Activated T-cell treated with anti-CD3 and anti-CD28 coated beads for 48 hours (primary cell): ENCODE results near the gene NRP2.

Experiments used
- DNase-seq: peaks from one replicate; pipeline ENCODE4 v3.0.0-alpha.2; 2020; ENCODE audit warnings: low read depth

NRP2 gene

DNA sequence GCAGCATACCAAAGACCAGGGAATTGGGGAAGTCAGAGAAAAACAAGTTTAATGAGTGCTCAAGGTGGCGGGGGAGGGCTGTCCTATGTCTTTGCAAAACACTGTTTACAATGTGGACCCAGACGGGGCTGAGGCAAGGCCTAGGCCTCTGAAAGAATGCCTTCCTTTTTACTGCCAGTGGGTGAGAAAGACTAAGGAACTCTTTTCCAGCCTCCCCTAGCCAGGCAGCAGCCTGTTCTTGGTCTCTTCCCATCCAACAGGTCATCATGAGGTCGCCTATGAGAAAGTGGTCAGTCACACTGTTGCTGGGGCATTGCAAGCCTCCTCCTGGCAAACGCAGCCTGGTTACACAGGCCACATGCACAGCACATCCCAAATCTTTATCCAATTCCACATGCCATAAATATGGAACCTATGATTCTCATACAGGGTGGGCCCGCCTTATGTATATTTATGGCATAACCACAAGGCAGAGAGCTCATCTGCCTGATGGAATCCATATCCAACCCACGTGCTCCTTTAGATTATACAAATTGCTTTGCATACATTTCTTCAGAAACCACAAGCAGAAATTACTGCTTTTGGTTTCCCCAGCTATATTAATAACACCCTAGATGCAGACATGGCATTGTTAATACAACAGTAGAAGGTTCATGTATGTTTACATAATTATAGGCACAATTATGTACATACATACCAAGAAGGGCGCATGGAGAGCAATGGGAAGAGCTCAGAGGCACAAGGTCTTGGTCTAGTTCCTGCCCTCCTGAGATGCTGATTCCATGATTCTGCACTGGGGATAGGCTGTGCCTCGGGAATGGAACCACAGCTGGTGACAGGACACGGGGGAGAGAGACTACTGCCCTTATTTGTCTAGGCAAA lies 48.6 kb downstream of the NRP2 start:
- no peak for DNase-seq

DNA sequence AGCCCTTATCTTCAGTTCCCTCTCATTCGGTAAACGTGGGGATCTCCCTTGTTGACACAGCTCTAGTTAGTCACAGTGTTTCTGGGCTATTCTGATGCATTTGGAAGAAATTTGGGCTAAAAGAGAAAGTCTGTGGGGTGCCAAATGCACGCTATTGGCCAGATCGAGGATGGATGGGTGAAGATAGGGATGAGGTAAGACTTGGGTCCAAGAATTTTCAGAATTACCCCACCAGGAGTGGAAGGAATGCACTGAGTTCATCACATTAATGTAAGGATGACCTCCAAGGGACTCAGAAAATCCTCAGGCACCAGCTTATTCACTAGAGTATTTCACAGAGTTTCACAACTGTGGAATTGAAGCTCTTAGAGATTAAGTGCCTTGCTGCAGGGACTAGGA lies 49.3 kb downstream of the NRP2 start:
- no peak for DNase-seq

DNA sequence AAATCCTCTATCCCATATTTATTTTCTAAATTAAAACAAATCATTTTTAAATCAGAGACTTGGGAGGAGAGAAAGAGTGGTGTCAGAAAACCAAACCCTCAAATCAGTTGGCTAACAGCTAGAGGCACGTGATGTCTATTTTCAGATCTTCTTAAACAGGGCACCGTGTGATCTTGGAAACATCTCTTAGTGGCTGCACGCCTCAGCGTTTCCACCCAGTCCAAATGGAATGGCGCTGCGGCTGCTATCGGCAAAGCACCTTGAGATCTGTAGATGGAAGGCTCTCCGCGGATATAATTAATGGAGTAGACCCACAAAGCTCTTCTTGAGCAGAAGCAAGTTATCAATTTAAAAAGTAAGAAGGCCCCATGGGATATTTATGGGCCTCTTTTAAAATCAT lies 50.0 kb downstream of the NRP2 start:
- DNase-seq, result no peak

DNA sequence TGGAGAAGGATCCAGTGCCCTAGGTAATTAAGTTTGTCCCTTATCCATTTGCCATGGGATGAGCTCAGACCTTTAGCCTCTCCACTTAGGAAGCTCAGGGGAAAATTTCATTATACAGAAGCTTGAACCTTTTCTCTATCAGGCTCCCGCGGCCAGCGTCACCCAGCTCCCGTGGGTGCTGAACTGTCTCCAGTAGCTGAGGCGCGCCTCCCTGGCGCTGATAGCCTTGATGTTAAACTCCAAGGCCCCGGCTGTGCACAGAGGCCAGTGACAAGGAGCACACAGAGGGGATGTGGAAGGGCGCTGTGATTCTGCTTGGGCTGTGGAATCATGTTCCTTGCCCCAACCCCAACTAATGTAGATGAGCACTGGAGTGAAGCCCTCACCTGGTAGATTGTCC lies 50.8 kb downstream of the NRP2 start:
- DNase-seq, result no peak

DNA sequence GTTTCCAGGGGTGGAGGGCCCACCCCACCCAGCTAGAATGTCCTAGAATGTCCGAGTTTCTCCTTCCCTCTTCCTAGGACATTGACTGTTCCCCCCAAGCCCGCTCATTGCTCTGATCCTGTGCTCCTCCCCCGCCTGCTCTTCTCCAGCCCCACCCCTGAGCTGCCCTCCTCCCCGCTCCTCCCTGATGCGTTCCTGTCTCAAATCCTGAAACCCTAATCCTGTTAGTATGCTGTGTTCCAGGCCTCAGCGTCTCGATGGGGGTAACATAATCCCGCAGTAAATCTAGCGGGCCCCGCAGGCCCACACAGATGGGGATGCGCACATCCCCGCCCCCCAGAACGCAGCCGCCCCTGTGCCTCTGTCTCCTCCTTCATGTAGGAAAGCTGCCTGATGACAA lies 51.3 kb downstream of the NRP2 start:
- no peak for DNase-seq

DNA sequence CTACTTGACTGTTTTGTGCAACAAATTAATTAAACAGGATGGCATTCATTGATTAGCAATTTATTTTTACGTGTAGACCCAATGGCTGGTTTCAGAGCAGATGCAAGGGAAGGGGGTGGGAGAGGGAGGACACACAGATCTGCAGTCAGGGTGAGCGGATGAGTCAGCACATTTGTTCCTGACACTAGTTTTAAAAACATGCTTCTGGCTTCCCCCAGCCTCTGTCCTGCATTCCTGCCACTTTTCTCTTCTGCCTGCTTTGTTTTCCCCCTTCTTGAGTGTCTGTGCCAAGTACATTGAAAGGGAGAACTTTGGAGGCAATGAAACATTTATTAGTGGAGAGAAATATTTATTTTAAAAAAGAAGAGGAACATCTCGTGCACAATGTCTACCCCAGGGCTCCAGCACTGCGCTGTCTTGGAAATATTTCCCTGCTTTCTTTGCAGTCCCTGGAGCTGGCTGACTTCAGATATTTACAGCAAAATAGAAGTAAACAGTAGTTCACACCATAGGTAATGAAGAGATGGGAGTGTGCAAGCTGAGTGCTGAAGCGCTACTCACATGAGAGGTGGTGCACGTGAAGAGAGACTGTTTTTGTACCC lies 52.2 kb downstream of the NRP2 start:
- no peak for DNase-seq

DNA sequence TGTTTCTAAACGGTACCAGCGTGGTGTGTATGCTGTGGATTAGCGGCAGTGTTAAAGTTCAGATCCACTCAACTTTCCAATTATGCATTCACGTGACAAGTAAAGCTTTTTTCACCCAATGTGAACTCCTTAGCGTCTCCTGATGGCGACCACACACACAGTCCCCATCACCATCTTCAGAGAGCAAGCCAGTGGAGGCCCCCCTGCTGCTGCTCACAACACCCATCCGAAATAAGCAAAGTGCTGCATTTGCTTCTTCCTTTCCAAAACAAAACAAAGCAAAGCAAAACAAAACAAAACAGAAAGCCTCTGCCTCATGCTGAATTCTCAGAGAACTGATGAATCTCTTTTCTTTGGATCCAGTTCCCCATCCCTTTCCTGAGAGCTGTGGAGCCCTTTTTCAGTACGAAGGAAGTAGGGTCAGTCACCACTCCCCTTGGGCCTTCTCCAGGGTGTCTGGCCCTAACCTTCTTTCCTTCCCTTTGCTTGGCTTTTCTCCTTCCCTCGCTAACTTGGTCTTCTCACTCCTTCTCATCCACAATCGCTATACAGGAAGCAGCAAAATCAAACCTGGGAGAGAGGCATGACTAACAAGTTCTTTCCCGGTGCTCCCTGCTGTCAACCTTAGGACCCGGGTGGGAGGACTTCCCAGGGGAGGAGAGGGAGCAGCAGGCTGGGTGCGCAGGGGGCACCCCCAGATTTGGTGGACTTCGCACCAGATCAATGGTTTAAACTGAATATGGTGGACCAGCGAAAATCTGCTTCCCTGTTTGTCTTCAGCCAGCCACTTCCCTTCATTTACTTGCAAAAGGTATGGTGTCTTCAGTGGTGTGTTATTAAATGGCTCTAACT lies 56.0 kb downstream of the NRP2 start:
- DNase-seq, result no peak

DNA sequence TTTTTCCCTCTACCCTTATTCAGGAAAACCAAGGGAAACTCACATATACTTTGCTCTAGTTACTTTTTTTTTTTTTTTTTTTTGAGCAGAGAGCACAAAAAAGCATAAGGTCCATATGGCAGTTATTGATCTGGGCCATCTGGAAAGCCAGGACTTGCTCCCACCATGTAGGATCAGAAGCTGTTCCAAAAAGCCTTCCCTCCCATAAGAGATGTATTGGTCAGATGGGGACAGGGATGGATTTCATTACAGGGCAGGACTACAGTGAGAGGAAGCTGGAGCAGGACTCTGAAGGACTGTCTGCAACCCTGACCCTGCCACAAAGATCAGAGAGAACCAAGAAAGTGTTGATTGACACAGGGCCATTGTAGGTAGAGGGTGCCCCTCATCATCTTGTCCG lies 57.3 kb downstream of the NRP2 start:
- DNase-seq, result no peak

DNA sequence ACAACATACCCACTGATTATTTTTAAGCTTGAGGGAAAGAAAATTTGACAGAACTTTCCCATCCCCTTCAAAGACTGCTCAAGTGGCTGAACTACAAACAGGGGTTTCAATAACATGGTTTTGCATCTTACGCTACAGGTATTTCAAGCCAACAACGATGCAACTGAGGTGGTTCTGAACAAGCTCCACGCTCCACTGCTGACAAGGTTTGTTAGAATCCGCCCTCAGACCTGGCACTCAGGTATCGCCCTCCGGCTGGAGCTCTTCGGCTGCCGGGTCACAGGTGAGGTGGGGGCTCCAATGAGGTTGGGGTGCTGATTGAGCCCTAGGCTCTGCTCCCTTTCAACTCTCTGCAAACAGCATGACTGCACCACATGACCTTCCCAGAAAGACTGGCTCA lies 58.1 kb downstream of the NRP2 start:
- DNase-seq, result no peak

DNA sequence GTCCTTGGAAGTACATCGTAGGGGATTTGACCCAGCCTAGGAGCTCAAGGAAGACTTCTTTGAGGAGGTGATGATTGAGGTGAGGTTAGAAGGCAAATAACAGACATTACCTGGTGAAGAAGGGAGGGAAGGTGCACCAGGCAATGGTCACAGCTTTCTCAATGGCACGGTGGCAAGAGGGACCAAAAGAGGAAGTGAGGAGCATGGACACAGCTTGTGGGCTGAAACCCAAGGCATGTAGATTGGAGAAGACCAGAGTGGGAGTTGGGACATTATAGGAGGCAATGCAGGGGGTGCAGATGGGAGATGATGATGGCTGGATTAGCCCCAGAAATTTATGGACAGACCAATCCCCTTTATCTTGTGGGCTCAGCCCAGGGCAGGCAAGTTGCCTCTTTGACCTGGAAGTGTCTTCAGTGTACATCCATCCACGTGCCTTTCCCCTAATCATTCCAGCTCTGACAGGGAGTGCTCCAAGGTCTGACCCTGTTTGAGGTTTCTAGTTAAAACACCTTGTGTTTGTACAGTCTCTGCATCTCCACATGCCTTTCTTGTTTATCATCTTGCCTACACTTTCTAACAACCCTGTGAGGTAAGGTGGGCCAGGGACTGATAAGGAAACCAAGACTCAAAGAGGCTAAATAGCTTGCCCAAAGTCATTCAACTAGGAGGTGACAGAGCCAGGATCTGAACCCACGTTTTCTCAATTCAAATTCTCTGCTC lies 59.1 kb downstream of the NRP2 start:
- no peak for DNase-seq

DNA sequence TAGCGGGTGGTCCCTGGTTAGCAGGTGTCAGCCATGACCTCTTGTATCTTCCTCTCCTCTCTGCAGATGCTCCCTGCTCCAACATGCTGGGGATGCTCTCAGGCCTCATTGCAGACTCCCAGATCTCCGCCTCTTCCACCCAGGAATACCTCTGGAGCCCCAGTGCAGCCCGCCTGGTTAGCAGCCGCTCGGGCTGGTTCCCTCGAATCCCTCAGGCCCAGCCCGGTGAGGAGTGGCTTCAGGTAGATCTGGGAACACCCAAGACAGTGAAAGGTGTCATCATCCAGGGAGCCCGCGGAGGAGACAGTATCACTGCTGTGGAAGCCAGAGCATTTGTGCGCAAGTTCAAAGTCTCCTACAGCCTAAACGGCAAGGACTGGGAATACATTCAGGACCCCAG lies 60.8 kb downstream of the NRP2 start:
- DNase-seq, result no peak

DNA sequence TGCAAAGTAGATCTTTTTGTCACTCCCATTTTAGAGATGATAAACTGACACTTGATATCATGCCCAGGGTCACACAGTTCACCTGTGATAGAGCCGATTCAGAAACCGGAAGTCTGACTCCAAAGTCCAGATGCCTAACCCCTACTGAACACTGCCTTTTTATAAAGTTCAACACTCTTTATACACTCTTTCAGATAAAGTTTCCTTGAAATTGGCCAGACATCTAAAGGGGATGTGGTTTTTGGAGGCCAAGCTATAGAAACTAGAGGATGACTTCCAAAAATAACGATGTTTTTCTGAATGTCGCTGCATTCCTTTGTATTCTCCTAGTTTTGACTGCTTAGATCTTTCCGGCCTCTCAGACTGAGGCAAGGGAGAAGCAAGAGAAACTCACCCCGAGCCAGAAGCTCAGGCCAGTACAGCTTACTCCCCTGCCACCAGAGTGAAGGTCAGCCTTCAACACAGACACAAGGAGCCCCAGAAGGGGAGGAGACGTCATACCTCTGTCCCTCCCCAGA lies 61.8 kb downstream of the NRP2 start:
- no peak for DNase-seq

DNA sequence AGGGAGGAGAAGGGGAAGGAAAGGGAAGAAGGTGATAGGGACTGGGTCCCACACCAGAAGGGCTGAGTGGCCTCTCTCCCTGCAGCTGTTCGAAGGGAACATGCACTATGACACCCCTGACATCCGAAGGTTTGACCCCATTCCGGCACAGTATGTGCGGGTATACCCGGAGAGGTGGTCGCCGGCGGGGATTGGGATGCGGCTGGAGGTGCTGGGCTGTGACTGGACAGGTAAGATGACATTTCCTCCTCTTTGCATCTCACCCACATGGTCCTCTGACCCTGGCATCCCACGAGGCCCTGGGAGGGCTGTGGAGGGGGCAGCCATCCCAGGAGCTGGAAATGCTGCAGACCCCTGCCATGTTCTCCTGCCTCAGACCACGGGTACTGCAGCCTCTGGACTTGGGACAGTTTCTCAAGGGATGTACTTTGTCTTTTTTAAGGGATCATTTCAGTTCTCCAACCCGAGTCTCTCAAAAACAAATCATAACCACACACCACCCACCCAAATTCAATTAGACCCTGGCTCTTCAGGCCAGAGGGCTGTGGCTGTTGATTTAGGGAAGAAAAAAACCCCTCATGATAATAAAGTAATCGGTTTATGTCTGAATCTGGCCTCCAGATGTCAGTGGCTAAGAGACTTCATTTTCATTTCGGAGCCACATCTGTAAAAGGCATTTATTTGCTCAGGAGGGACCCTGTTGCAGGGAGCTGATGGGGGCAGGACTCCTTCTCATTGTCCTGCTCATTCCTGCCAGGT lies 63.5 kb downstream of the NRP2 start:
- no peak for DNase-seq

DNA sequence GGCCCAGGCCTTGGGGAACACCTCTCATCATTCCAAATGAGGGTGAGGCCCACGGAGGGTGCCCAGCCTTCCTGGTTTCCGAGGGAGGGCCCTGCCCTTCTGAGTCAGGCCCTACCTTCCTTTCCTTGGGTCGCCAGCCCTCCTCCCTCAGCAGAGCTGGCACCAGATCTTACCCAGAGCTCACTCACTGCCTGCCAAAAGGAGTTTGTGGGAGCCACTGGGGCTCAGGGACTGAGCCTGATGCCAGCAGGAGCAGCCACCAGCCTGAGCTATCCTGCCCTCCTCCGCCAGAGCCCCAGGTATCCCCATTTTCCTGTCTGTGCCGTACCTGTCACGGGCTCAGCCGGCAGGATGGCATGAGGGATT lies 64.1 kb downstream of the NRP2 start:
- no peak for DNase-seq

DNA sequence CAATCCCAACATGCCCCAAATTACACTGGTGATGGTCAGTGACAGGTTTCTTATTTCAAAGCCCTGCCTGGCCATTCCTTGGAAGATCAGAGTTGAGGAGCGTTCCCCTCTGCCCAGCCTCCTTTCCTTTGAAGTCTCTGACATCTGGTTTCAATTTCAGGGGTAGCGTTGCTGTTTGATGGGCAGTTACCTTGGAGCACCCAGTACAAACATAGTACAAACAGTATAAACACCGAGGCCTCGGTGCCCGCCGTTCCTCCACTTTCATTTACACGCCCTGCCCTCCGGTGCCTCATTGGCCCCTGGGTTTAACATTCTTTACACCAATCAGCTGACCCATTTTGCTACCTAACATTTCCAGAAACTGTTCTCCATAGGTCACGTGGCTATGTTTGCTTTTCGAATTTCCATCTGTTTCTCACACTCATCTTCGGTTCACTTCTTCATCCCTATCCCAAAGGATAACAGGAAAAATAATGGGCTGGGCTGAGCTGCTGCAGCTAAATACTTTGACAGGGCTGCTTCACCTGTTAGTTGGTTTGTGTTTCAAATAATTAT lies 65.6 kb downstream of the NRP2 start:
- no peak for DNase-seq

DNA sequence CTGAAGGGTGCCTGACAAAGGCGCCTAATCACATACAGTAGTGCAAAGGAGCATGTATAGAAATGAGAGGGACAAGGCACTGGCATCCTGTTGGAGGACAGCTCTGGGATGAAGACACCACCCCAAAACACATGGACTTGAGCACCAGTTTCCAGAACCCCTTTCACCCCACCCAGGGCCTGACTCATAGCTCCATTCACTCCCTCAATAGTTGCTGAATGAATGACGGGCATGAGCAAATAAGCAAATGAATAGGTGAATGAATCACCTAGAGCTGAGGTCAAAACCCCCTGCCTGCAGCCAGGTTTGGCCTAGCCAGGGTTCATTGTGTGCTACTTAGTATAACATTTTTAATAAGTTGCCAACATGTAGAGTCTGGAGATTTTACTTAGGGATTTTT lies 66.3 kb downstream of the NRP2 start:
- no peak for DNase-seq

DNA sequence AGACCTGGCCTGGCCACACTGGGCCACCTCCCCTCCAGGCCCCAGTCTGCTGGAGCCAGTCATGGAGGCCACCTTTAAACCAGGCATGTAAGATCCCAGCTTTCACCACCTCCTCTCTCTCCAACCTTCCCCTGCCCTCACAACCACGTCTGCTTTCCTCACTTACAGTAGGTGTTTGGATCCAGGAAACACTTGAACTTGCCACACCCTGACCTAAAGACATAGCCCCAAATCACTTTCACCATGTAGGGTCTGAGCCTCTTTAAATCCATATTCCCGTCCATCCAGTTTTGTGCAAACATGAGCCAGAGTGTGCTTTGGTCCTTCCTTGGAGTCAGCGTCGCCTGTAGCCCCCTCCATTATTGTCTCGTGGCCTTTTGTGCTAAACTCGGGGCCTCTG lies 66.8 kb downstream of the NRP2 start:
- DNase-seq, result no peak

DNA sequence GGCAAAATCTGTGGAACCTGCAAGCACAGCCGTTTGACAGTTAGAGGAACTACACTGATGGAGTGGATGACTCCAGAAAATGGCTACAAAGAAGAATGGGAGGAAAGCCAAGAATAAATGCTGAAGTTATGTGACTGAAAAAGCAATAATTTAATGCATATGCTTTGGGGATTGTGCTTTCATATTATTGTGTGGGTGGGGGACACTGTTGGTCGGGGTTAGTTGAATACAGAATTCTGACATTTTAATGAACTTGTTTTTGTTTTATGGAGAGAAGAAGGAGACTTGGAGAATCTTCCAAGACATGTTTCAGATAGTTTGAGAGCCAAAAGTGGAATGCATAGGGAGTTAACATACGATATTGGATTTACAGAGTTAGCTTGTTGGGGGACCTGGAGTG lies 68.5 kb downstream of the NRP2 start:
- no peak for DNase-seq

DNA sequence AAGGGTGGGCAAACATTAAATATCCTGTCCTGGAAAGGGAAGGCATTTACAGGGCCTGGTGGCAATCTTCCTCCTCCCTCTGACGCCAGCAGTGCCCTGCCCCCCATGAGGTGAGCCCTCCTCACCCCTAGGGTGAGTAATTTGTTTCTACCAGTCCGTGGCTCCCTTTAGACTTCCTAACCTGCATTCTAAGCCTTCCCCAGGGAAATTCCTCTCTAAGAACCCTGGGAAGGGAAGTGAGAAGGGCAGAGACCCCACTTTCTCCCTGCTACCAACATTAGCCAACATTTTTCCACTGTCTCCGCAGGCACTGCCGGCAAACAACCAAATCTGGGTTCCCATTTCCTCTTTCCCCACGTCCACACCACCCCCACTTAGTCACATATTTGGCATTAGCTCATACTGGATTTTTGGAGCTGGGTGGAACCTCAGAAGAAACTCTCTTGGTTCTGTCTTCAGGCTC lies 69.3 kb downstream of the NRP2 start:
- DNase-seq, result no peak

DNA sequence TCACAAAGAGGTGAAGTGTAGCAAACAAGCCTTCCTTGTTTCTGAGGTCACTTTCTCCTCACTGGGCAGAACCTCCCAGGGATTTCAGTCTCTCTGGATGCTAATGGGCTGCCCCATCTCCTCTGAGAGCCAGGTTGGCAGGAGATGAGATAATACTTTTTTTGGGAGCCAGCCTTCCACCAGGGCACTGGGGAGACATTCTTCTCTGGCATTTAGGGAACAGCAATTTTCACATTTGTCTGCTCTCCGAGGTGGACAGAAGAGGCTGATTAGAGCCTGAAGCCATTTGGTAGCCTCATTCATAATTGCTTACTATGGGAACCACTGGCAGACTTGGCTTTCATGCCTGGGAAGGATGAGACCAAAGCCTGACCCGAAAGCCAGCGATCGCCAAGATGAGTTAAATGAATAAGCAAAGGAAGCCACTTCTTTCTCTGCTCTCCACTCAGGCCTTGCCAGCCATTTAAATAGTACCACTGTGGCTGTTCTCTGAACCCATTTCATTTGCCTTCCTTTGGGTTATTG lies 70.1 kb downstream of the NRP2 start:
- DNase-seq, result no peak

DNA sequence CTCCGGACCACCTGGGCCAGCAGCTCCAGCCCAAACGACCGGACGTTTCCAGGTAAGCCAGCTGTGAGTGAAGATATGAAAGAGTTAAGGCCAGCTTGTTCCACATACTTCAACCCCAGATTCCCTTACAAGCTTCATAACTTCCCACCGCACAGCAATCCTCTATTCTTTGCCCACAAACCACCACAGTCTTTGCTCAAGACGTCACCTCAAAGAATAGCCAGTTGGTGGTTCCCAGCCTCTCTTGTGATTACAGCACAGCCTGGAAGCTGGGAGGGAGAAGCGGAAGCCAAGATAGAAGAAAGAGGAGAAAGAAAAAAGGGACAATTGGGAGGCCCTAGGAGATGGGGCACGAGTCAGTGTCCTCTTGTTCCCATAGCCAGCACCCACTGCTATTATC lies 70.6 kb downstream of the NRP2 start:
- DNase-seq, result no peak
